GDM1 (cell line): Measurements from ENCODE around the gene CALD1.

Experiments used
- DNase-seq: peaks from one replicate; lab custom pipeline; 2025; lab: John Stamatoyannopoulos, UW

The CALD1 gene

DNA sequence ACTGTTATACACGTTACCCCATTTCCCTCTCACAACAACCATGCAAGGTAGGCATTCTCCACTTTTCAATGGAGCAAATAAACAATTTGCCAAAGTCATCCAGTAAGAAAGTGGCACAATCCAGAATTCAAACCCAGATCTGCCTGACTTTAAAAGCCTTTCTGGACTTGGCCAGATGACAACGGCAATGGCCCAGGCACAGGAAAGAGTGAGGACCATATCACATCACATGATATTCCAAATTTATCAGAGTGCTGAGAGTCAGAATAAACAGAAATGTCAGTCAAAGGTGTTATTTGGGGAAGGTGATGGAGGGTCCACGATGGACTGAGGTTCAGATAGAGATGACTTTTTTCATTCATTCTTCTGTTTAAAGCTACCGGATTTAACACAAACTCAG lies 48.0 kb downstream of the CALD1 start:
- DNase-seq = no peak

DNA sequence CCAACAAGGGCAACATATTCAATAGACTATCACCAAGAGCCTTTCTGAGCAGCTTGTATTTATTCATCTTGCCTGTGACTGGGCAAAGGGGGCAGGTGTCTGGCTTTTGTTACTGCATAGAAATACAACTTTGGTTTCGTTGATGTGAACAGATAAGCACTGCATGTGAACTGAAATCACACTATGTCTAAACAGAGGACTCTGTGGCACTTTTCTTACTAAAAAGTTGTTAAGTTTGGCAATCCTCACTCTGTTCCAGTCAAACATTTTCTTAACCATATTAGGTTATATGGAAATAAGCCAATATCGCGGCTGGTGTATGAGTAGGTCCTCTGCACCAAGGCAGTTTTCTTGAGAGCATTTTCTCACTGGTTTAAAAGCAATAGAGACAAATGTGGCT lies 48.5 kb downstream of the CALD1 start:
- DNase-seq = no peak

DNA sequence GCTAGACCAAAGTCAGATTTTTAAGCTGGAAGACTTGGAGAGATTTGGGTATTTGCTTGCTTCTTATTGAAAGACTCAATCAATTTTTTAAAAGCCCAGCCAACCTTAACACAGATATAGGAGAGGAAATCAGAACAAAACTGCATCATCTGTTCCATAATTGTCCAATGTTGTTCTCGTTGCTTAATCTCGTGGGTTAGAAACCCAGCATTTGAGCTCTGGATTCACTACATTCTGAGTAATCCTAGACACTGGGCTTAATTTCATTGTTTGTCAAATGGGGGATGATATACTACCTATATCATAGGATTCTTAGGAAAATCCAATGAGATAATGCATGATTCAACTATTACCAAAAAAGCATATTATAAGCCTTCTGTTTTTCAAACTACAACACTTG lies 48.9 kb downstream of the CALD1 start:
- DNase-seq = no peak

DNA sequence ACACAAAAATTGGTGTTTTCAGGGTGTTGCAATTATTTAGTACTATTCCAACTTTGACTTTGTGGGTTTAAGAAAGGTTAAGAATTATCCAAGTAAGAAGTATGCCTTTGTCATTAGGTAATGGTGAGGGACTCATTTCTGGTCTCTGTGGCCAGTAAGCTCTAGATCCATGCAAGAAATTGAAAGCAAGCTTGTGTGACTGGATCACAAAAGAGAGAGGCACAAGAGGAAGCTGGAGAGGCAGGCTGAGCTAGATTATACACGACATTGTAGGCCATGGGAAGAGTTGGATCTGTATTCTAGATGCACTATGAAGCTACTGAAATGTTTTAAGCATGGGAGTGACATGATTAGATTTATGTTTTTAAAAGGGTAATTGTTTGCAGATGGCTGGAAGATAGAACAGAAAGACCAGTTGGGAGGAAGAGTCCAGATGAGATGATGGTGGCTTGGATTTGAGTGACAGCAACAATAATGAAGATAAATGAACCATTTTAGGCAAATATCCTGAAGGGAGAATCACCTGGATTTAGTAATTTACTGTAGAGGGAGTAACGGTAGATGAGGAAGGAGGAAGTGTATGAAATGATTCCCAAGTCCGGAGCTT lies 50.0 kb downstream of the CALD1 start:
- DNase-seq = no peak

DNA sequence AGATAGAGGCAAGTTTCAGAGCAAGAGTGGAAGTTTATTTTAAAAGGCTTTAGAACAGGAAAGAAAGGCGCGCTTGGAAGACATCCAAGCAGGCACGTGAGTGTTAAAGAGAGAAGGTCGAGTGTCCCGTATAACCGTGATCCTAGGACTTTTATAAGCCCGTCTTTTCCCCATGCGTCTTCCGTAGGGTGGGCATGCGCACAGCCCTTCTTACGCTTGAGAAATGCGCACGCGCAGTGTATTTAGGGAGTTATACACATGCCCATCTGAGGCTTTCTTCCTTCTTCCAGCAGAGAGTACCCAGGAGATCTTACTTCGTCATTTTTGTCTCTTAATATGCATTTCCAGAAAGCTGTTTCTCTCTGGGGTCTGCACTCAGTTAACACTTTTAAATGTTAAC lies 52.4 kb downstream of the CALD1 start:
- no peak for DNase-seq

DNA sequence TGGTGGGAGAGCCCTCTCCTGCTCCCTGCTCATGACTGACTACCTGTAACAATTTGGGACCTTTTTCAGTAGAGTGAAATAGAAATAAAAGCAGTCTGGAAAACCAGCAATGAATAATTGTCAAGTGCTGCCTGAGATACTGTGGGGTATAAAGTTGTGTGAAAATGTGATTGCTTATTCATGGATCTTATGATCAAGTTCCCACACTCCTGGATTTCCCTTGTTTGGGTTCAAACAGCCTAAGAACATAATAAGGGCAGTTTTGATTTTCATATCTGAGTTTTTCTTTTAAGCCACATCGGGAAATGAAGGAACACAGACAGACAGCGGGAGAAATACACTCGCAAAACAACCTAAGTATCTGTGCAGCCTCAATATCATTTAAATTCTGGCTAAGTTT lies 52.9 kb downstream of the CALD1 start:
- DNase-seq = no peak

DNA sequence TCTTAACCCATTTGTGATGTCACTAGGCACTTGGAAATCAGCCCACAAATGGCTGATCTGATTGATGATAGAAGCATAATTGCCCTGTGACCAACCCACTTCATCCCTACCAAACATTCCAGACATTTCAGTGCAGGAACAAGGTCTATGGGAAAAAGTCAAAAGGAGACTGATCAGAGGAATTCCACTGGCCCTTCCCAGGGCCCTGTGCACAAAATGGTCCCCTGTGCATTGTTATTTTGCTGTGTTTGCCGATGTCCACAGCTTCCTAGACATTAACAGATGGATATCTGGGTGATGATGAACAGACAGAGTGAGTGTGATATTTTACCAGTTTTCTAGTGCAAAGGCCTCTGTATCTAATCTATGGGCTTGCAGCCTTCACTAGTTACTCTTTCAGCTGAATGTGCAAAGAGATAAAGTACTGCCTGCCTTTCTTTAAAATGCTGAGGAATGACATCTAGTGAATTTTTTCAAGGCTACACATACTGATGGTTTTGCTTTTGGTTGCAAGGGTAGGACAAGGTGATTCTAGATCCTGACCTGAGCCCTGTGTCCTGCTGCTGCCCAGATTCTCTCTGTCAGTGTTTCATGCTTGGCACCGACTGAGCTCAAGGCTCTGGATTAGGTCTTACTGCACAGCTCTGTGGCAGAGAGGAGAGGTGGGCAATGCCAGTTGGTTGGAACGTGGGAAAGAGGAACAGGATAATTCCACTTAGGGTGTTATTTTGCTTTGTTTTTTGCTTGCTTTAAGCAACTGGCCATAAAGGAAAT lies 55.4 kb downstream of the CALD1 start:
- no peak for DNase-seq

DNA sequence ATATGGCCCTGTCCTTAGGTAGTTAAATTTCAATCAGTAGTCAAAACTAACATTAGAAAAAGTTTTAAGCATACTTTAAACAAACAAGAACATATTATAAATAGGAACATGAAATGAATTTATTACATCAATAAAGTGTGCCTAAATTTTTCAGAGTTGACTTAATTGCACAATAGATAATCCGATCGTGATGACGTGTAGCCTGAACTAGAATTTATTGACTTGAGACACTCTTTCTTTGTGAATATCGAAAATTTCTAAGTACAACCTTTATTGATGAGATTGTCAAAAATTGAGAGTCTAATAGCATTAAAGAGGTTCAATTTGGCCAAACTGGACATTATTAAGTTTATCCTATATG lies 56.0 kb downstream of the CALD1 start:
- no peak for DNase-seq

DNA sequence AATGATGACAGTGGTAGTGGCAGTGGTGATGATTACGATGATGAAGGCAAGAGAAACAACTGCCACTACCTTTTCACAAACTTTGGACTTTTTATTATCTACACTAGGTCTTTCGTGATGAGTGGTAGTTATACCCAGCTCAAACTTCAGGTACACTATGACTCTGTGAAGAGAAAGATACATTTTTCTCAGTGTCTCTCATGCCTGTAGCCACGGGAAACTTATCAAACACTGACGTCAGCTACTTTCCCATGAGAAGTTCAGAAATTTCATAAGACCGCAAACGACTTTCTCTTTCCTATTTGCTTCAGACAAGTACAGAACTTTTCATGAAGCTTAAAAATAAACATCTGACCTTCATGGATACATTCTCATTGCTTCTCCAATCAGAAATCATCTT lies 57.0 kb downstream of the CALD1 start:
- no peak for DNase-seq

DNA sequence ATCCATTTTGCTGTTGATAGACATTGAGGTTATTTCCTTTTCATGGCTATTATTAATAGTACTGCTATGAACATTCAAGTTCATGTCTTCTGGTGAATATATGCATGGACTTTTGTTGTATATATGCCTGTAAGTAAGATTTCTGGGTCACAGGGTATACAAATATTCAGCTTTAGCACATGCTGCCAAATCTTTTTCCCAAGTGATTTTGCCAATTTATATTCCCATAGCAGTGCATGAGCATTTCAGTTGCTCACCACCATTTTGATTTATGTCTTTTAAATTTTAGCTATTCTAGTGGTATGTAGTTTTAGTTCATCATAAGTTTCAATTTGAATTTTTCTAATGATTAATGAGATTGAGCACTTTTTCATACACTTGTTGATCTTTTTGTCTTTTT lies 59.9 kb downstream of the CALD1 start:
- DNase-seq = no peak

DNA sequence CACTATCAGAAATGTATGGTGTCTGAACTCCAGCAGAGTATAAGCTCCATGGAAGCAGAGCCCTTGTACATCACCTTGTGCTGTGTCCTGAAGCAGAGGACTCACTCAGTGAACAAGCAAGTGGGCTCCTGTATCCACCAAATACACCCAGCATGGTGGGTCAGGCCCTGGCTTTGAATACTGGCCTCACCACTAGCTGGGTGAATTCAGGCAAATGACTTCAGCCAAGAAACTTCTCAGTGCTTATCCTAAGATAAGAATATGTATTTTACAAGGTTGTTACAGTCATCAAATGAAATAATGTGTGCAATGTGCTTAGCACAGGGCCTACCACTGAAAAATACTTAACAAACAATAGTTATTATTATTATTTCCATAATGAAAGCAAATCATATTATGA lies 62.6 kb downstream of the CALD1 start:
- no peak for DNase-seq

DNA sequence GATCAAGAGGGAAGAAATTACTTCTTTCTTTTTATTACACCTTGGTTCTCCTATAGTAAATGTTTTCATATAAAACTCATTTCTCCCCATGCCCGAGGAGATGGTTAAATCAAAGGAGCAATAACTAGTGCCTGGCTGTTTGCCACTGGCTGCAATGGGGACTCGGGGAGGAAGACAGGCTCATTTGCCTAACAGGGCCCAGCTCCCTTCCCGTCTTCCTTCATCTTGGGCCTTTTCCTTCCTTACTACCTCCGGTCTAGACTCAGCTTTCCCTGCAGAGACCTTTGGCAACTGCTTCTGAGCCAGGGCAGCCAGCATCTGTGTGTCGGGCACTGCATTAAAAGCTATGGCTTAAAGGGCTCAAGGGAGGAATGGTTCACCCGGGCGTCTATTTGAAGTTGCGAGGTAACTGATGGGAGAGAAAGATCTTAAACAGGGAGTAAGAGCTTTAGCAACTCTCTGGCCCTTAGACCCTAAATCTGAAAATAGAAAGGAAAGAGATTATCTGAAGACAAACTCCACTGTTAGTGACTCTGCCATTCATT lies 63.5 kb downstream of the CALD1 start:
- DNase-seq = no peak

DNA sequence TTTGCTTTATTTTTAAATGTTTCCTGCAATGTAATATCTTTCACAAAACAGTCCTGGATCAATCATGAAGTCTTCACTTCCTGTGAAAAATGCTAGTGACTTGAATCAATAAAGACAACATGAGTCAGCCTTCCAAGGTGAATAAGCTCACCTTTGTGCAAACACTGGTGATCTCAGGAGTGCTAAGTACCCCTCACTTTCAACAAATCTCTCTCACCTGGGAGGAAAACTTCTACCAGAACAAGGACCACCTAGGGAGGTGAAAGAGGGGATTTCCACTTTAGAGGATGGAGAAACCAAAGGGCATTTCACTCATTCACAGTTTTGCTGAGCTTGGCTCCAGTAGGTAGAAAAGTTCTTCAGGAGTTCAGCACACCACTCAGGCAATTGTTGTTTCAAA lies 64.8 kb downstream of the CALD1 start:
- no peak for DNase-seq

DNA sequence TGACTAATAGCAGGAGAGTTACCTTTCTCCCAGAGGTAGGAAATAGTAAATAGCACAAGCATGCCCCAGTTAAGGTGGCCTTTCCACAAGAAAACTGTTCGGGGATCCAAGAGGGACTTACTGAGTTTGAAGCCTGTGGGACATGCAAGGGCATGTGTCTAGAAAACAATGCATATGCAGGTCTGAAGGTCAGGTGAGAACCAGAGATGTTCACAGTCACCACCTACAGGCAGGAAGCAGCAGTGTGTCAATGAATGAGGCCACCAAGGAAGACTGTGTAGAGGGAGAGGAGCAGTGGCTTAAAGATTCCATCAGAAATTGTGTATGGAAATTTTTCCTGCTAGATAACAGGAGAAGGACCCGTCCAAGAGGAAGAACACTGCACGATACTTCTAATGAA lies 66.0 kb downstream of the CALD1 start:
- DNase-seq = no peak

DNA sequence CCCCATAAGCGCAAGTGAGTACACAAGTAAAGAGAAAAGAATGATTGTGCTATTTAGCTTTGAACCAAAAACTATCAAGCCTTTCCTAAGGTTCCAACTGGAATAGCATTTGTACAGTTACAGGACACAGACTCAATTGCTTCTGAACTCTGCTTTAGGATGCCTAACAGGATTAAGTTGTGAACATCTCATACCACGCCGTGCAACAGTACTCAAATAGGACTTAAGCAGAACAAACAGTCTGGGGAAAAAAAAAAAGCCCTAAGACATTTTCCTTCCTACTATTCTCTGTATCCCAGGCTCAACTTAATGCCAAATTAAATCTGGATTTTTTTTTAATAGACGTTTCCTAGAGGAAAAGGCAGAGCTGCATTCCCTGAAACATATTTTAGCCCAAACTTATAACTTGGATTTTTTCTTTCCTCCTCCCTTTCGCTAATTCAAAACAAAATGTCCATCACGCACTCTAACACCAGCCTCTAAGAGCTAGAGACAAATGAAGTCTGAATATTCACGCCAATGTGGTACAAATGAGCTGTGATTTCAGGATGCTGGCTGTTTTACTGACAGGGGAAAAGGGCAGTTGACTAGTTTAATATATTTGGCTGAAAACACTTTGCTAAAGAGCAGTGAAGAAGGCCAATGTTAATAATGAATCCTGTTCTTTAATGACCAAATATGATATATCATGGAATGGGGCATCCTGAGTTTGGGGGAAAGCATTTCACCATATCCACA lies 68.6 kb downstream of the CALD1 start:
- no peak for DNase-seq

DNA sequence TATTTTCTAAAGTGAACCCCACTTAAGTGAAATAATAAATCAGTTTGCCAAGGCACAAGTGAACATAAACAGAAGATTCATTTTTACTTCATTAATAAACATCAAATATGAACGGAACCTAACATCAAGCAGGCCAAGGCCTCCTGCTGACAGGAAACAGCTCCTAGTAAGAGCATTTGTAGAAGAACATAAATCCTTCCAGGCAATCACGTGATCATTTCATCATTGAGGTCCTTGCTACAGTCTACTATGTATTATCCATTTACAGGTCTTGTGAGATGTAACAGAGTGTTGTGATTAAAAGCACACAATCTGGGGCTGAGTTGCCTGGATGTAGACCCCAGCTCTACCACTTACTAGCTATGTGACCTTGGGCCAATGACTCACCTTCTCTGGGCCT lies 70.6 kb downstream of the CALD1 start:
- no peak for DNase-seq

DNA sequence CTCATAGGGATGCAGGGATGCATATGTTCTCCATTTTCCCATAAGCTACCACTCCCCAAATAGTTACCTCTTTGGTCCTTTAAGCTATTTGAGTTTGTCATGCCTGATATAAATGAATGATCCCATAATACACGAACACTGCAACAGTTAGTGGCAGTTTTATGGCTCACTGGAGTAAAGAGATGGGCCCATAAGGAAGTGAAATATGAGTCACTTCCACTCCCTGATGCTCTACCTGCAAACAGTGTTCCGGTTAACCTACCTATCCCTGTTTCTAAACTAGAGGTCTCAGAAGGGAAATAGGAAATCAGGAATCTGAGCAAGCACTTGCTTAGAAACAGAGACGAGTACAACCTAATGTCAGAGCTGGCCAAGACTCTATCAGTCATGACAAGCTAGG lies 71.7 kb downstream of the CALD1 start:
- DNase-seq = no peak

DNA sequence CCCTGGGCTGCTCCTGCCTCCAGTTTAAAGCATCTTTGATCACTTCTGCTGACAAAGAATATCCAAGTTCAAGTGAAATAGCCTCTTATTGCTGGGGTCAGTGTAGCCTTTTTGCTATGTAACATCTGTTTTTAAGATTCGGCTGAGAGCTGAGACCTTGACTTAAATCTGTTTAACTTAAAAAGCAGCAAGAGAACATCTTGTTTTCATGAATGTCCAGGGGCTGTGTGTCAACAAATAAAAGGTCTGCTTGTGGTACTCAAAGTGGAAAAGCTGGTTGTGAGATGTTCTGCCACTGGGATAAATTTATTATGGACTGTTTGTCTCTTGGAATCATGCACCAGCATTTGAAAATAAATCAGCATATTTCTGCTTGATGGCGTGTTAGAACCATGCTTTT lies 73.2 kb downstream of the CALD1 start:
- DNase-seq = no peak

DNA sequence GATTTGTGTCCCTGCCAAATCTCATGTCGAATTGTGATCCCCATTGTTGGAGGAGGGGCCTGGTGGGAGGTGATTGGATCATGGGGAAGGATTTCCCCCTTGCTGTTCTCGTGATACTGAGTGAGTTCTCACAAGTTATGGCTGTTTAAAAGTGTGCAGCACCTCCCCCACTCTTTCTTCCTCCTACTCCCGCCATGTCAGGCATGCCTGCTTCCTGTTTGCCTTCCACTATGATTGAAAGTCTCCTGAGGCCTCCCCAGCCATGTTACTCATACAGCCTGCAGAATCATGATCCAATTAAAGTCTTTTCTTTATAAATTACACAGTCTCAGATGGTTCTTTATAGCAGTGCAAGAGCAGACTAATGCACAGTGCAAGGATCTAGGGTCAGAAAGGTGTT lies 75.4 kb downstream of the CALD1 start:
- no peak for DNase-seq

DNA sequence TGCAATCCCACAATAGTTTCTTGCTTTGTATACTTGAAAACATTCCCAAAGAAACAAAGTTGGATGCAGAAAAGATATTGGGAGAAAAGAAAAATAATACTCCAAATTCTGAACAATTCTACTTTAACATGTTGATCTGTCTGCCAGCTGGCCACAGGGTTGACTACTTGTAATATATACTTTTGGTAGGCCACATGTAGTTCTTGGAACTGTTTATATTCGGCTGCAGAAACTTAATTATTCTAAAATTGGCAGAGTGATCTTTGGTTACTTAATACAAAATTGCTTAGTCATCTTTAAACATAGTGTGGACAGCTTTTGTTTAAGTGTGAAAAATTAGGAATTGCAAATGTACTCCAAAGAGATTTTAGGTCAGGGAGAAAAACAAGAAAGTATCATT lies 76.0 kb downstream of the CALD1 start:
- no peak for DNase-seq

DNA sequence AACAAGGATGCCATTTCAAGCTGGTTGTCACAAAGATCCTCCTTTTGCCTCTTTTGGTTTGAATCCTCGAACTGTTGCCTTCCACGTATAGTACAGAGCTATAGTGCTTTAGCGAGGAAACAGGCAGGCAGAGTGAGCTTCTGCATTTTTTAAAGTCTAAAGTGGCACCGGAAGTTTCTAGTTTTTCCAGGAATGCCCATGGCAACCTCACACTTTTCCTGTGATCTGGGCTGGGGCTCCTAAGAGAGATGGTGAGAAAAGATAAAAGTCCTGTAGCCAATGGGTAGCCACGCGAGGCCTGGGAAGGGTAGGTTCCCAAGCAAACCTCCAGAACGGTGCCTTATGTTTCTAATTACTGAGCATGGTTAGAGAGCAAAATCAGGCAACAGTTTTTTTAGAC lies 76.7 kb downstream of the CALD1 start:
- no peak for DNase-seq

DNA sequence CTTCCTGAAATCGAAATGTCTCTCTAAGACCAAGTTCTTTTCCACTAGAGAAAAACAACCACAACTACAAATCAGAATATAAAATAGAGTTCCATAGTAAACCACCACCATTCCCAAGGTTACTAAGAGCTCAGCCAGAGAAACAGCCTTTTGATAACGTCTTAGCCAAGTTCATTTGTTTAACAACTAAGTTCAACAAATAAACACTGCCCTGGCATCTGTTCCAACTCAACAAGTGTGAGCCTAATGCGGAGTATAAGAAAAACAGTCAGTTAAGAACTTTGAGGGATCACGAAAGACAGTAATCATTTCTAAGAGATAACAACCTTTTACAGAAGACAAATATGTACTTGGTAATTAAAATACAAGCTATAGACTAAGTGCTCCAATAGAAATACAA lies 77.3 kb downstream of the CALD1 start:
- no peak for DNase-seq

DNA sequence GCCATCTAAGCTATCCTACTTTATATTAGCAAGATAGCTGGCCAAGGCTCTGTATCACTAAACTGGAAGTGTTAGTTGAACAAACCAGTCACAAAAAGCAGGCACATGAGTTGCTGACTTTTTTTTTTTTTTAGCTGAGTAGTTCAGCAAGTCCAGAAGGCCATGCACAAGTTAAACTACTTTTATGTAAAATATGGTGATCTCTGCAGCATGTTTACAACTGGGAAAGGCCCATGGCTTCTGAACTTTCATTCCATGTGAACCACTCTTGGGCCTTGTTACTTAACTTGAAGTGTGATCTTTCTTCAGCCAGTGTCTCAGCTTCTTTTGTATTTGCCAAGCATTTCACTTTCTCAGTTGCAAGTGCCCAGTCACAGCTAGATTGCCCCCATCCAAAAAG lies 78.5 kb downstream of the CALD1 start:
- DNase-seq = no peak
